H1 (cell line): ENCODE measurements around the gene DUOXA2. TPM values are rescaled to one million over a fixed set of nuclear protein-coding genes. Genes with fewer than 3 reads are reported as not detected.
A peak's percentile ranks its signal among the peaks of the same experiment; 100 is the strongest.

Experiments used
- CTCF ChIA-PET: fragments of 300-600 bp; sonication (Branson Sonifier 250); formaldehyde crosslinking; loops from one replicate; lab custom pipeline; 2021; ENCODE audit not compliant: partially characterized antibody; lab: Charles Lee
- POLR2A ChIA-PET: fragments of 300-600 bp; sonication (Branson Sonifier 250); formaldehyde crosslinking; loops from one replicate; lab custom pipeline; 2021; ENCODE audit warnings: inconsistent platforms; ENCODE audit not compliant: partially characterized antibody; lab: Charles Lee
- DNase-seq, 2 experiments: peaks; one replicate each; pipeline versions ENCODE4 v3.0.0 to v3.0.0-alpha.2; 2010 to 2022; ENCODE audit warnings: low spot score in 2 of 2, low read depth in 1 of 2, mixed read lengths in 1 of 2
- FAIRE-seq: peaks from 2 replicates; lab custom pipeline; 2011; peaks lifted over from hg19 to GRCh38; lab: Jason Lieb, UNC
- H2AFZ ChIP-seq: 2 replicates; pipeline ENCODE4 v1.8.1; 2012; ENCODE audit warnings: low read length, inconsistent platforms
- H2AK5ac ChIP-seq: 2 replicates; pipeline ENCODE4 v1.6.1; 2013; ENCODE audit warnings: low read depth, low read length
- H2BK120ac ChIP-seq: replicated peaks from 2 replicates; pipeline ENCODE3; 2013; ENCODE audit warnings: low read depth, low read length, inconsistent platforms
- H2BK12ac ChIP-seq: 2 replicates; pipeline ENCODE4 v1.6.1; 2013; ENCODE audit warnings: low read depth, low read length
- H2BK15ac ChIP-seq: 2 replicates; pipeline ENCODE4 v1.6.1; 2013; ENCODE audit warnings: low read length
- H2BK20ac ChIP-seq: 2 replicates; pipeline ENCODE4 v1.6.1; 2013; ENCODE audit warnings: low read length
- H2BK5ac ChIP-seq: 2 replicates; pipeline ENCODE4 v1.6.1; 2013; ENCODE audit warnings: low read depth, low read length
- H3K14ac ChIP-seq: 2 replicates; pipeline ENCODE4 v1.6.1; 2013; ENCODE audit warnings: inconsistent platforms; ENCODE audit not compliant: insufficient read length
- H3K18ac ChIP-seq: 2 replicates; pipeline ENCODE4 v1.6.1; 2013; ENCODE audit warnings: low read length; ENCODE audit errors: extremely low read depth
- H3K23ac ChIP-seq: 2 replicates; pipeline ENCODE4 v1.6.1; 2013; ENCODE audit warnings: inconsistent platforms; ENCODE audit not compliant: insufficient read length
- H3K23me2 ChIP-seq: 2 replicates; pipeline ENCODE4 v1.6.1; 2013; ENCODE audit warnings: low read depth, low read length
- H3K27ac ChIP-seq: 2 replicates; pipeline ENCODE4 v1.6.1; 2011; ENCODE audit warnings: low read depth, low read length, inconsistent platforms
- H3K27me3 ChIP-seq, 4 experiments: replicated peaks in 1 of 4; 1 replicate in 1 of 4; 2 replicates in 3 of 4; pipeline versions ENCODE4 v1.6.1 to v1.8.1; 2011 to 2013; ENCODE audit warnings: low read length in 3 of 4, mild to moderate bottlenecking in 3 of 4, inconsistent platforms in 2 of 4, mixed read lengths in 2 of 4, moderate library complexity in 1 of 4; ENCODE audit not compliant: control insufficient read depth in 3 of 4, insufficient read depth in 3 of 4; ENCODE audit errors: extremely low read depth in 1 of 4
- H3K36me3 ChIP-seq, 4 experiments: 2 replicates each; pipeline versions ENCODE4 v1.6.1 to v1.8.1; 2011 to 2013; ENCODE audit warnings: mild to moderate bottlenecking in 4 of 4, low read length in 3 of 4, moderate library complexity in 2 of 4, control low read depth in 1 of 4, inconsistent platforms in 1 of 4; ENCODE audit not compliant: insufficient read depth in 4 of 4, control insufficient read depth in 2 of 4
- H3K4ac ChIP-seq: replicated peaks from 2 replicates; pipeline ENCODE3; 2013; ENCODE audit warnings: low read length, low read depth, mixed read lengths, inconsistent platforms; ENCODE audit not compliant: insufficient read length
- H3K4me1 ChIP-seq, 4 experiments: replicated peaks in 1 of 4; 1 replicate in 1 of 4; 2 replicates in 3 of 4; pipeline versions ENCODE4 v1.6.1 to v1.8.1; 2011 to 2013; ENCODE audit warnings: low read length in 3 of 4, inconsistent platforms in 2 of 4, mixed read lengths in 1 of 4; ENCODE audit not compliant: insufficient read depth in 4 of 4, control insufficient read depth in 3 of 4
- H3K4me2 ChIP-seq, 2 experiments: 2 replicates each; pipeline versions ENCODE4 v1.6.1 to v1.8.1; 2011 to 2013; ENCODE audit warnings: low read depth in 2 of 2, low read length in 2 of 2, control low read depth in 1 of 2, inconsistent platforms in 1 of 2, mild to moderate bottlenecking in 1 of 2; ENCODE audit not compliant: insufficient read depth in 1 of 2
- H3K4me3 ChIP-seq, 4 experiments: fragments of 200-600, 300-600 bp in 1 of 4; sonication (generic), shearing (Covaris generic), sonication (Bioruptor Twin) in 1 of 4; 2 replicates each; pipeline versions ENCODE4 v1.5.1 to v1.8.1; 2011 to 2016; ENCODE audit warnings: low read length in 4 of 4, low read depth in 3 of 4, control low read depth in 2 of 4, inconsistent platforms in 2 of 4, mild to moderate bottlenecking in 2 of 4, mixed read lengths in 1 of 4, moderate library complexity in 1 of 4; ENCODE audit not compliant: insufficient read depth in 2 of 4; ENCODE audit errors: extremely low read depth in 1 of 4
- H3K56ac ChIP-seq: replicated peaks from 2 replicates; pipeline ENCODE3; 2013; ENCODE audit warnings: low read depth, mild to moderate bottlenecking, mixed read lengths, low read length, inconsistent platforms; ENCODE audit not compliant: insufficient read length
- H3K79me1 ChIP-seq: 2 replicates; pipeline ENCODE4 v1.6.1; 2013; ENCODE audit warnings: low read depth, low read length, control low read depth
- H3K79me2 ChIP-seq, 2 experiments: 2 replicates each; pipeline versions ENCODE4 v1.6.1 to v1.8.1; 2012 to 2013; ENCODE audit warnings: low read length in 2 of 2, mild to moderate bottlenecking in 2 of 2, inconsistent platforms in 1 of 2; ENCODE audit not compliant: insufficient read depth in 2 of 2, control insufficient read depth in 1 of 2
- H3K9ac ChIP-seq, 4 experiments: replicated peaks in 1 of 4; 1 replicate in 1 of 4; 2 replicates in 3 of 4; pipeline versions ENCODE4 v1.6.1 to v1.8.1; 2011 to 2013; ENCODE audit warnings: low read depth in 3 of 4, low read length in 3 of 4, control low read depth in 2 of 4, mild to moderate bottlenecking in 2 of 4, moderate library complexity in 2 of 4, inconsistent platforms in 1 of 4; ENCODE audit errors: extremely low read depth in 1 of 4
- H3K9me3 ChIP-seq, 2 experiments: 2 replicates each; pipeline versions ENCODE4 v1.6.1 to v1.8.1; 2012 to 2013; ENCODE audit warnings: mild to moderate bottlenecking in 2 of 2, moderate library complexity in 2 of 2, control low read depth in 1 of 2, inconsistent platforms in 1 of 2, low read depth in 1 of 2, low read length in 1 of 2, mixed read lengths in 1 of 2; ENCODE audit not compliant: insufficient read depth in 2 of 2
- H4K20me1 ChIP-seq, 2 experiments: replicated peaks in 1 of 2; 2 replicates each; pipeline versions ENCODE3 to v1.8.1; 2011 to 2013; ENCODE audit warnings: inconsistent platforms in 2 of 2, low read length in 2 of 2, mild to moderate bottlenecking in 1 of 2; ENCODE audit not compliant: insufficient read depth in 2 of 2, control insufficient read depth in 1 of 2
- H4K5ac ChIP-seq: 2 replicates; pipeline ENCODE4 v1.6.1; 2013; ENCODE audit warnings: low read length, low read depth, mixed read lengths, inconsistent platforms; ENCODE audit not compliant: insufficient read length
- H4K8ac ChIP-seq: 2 replicates; pipeline ENCODE4 v1.8.0; 2013; ENCODE audit warnings: mild to moderate bottlenecking, moderate library complexity, low read length, inconsistent platforms; ENCODE audit not compliant: insufficient read depth; ENCODE audit errors: extremely low read depth
- H4K91ac ChIP-seq: replicated peaks from 2 replicates; pipeline ENCODE3; 2013; ENCODE audit warnings: low read length, mixed read lengths, inconsistent platforms; ENCODE audit not compliant: insufficient read length
- ATF2 ChIP-seq: IDR thresholded peaks from 2 replicates; pipeline ENCODE4 v1.6.1; 2012; ENCODE audit warnings: low read length, inconsistent platforms
- CREB1 ChIP-seq: IDR thresholded peaks from 2 replicates; pipeline ENCODE4 v1.6.1; 2012; ENCODE audit warnings: inconsistent platforms
- E2F6 ChIP-seq: IDR thresholded peaks from 2 replicates; pipeline ENCODE4 v1.6.1; 2012; ENCODE audit warnings: inconsistent platforms
- FOSL1 ChIP-seq: IDR thresholded peaks from 2 replicates; pipeline ENCODE4 v1.6.1; 2011; ENCODE audit warnings: mild to moderate bottlenecking, low read depth, low read length, moderate library complexity; ENCODE audit not compliant: insufficient read depth
- JUN ChIP-seq: IDR thresholded peaks from 2 replicates; pipeline ENCODE4 v1.6.1; 2011; ENCODE audit warnings: low read depth, mild to moderate bottlenecking, improper control_type of control experiment, low read length
- KDM5A ChIP-seq: fragments of 200-600 bp; IDR thresholded peaks from 2 replicates; pipeline ENCODE4 v1.7.1; 2012; ENCODE audit warnings: mild to moderate bottlenecking, low read length, inconsistent platforms, mixed read lengths
- POLR2A ChIP-seq, 2 experiments: IDR thresholded peaks; 1 replicate in 1 of 2; 2 replicates in 1 of 2; pipeline ENCODE4 v1.6.1; 2011; ENCODE audit warnings: low read depth in 2 of 2, low read length in 2 of 2, mild to moderate bottlenecking in 2 of 2; ENCODE audit errors: control extremely low read depth in 1 of 2
- POU5F1 ChIP-seq: IDR thresholded peaks from 2 replicates; pipeline ENCODE4 v1.6.1; 2011; ENCODE audit warnings: low read depth, mild to moderate bottlenecking, low read length, moderate library complexity
- RAD21 ChIP-seq, 2 experiments: IDR thresholded peaks in 1 of 2; conservative IDR thresholded peaks in 1 of 2; 2 replicates each; pipeline ENCODE4 v1.6.1; 2011; ENCODE audit warnings: low read depth in 2 of 2, low read length in 2 of 2, improper control_type of control experiment in 1 of 2, inconsistent platforms in 1 of 2, mild to moderate bottlenecking in 1 of 2, moderate library complexity in 1 of 2
- SIN3A ChIP-seq, 2 experiments: IDR thresholded peaks in 1 of 2; conservative IDR thresholded peaks in 1 of 2; 2 replicates each; pipeline ENCODE4 v1.6.1; 2011 to 2012; ENCODE audit warnings: low read length in 2 of 2, improper control_type of control experiment in 1 of 2, low read depth in 1 of 2, mild to moderate bottlenecking in 1 of 2
- YY1 ChIP-seq: IDR thresholded peaks from 2 replicates; pipeline ENCODE4 v1.6.1; 2011; ENCODE audit warnings: low read depth, mild to moderate bottlenecking, low read length
- WGBS, 2 experiments: shearing (Covaris generic) in 1 of 2; methylation state at CpG; one replicate each; pipeline versions ENCODE4 v1.1.6 to v1.1.7; 2013 to 2015; ENCODE audit warnings: low lambda C conversion rate in 2 of 2, mixed read lengths in 2 of 2, inconsistent platforms in 1 of 2, low coverage in 1 of 2, missing lambda C conversion rate in 1 of 2; ENCODE audit not compliant: insufficient replicate concordance in 2 of 2, insufficient coverage in 1 of 2, insufficient read length in 1 of 2; ENCODE audit errors: extremely low coverage in 1 of 2, missing lambda C conversion rate in 1 of 2; 5-methylcytosine and 5-hydroxymethylcytosine counted together
- polyA plus RNA-seq, 7 experiments: library from polyadenylated mRNA; depleted of rRNA in 3 of 7; stranded (reverse) in 5 of 7; unstranded in 2 of 7; fragments of >200 nt in 5 of 7; fragments of 200-250 nt in 2 of 7; gene quantifications; 1 replicate in 5 of 7; 2 replicates in 1 of 7; 4 replicates in 1 of 7; pipeline versions ENCODE4 v1.2.1 to v1.2.3, GENCODE V29; 2011 to 2013; ENCODE audit warnings: missing spikeins in 2 of 7, mixed read lengths in 2 of 7
- total RNA-seq: library from RNA; stranded (reverse); fragmentation: NEBNext Ultra II Directional; extraction: Animal tissue kit (Norgen Biotek cat#: 25700); gene quantifications from 2 replicates; pipeline ENCODE4 v1.2.1, GENCODE V29; 2021

DUOXA2 gene
- total and polyA plus RNA-seq, 2 of the 8 experiments (the other 6 are each of a cell fraction or from before 2014, with no cell fraction given): 0.05 TPM; not detected in 1

GRCh38 chr15:45110256-45110820, 3.8 kb upstream of the DUOXA2 start:
- WGBS, 2 experiments: 55% methylated on average over 9 of the region's 11 CpGs; no CpG with 5 or more reads in 1 of the 2 experiments
- Histone ChIP-seq H3K14ac (no peak overlapping the region), H3K9me3 (no peaks in the 10 kb centered on the region; a peak in 1 of 4 replicates), H4K20me1 (peaks cover 17 to 31% of the 10 kb centered on the region in 2 experiments), H3K4me3 (no peak overlapping the region), H3K4me2 (no peak overlapping the region), H3K9ac (no peak overlapping the region), H3K23ac (no peak overlapping the region), H3K56ac (no peak overlapping the region), H4K8ac (no peak overlapping the region), H2BK120ac (no peak overlapping the region), H3K36me3 (peaks cover 0 to 3% (median 0%) of the 10 kb centered on the region in 4 experiments; a peak in 1 of 8 replicates), H4K91ac (no peak overlapping the region), H2BK5ac (no peak overlapping the region), H3K4me1 (peaks cover 0 to 23% (median 17%) of the 10 kb centered on the region in 4 experiments; a peak in 6 of 7 replicates), H3K23me2 (peaks cover 6% of the 10 kb centered on the region; the same call in 1 of the 2 replicates), H2AK5ac (no peak overlapping the region), H3K79me2 (no peaks in the 10 kb centered on the region), H4K5ac (no peak overlapping the region), H3K4ac (no peak overlapping the region), H2BK20ac (no peak overlapping the region), H2BK15ac (no peak overlapping the region), H2BK12ac (no peak overlapping the region), H3K79me1 (no peaks in the 10 kb centered on the region), H3K18ac (no peak overlapping the region), H3K27me3 (peaks cover 58 to 72% (median 63%) of the 10 kb centered on the region in 4 experiments), H2AFZ (no peak overlapping the region), H3K27ac (no peak overlapping the region)
- POLR2A ChIA-PET: no interaction called here
- CTCF ChIA-PET: interaction anchor here (0.7 to 3.3 kb wide), 10 partner anchors 8 to 53 kb away, joined by 3 to 22 read pairs (median 4); no protein-coding TSS in a partner anchor
- DNase-seq: no peak
- FAIRE-seq: peak; percentile 32
- TF ChIP-seq POLR2A (IDR thresholded peaks at IDR 0.05; ENCODE audit: control extremely low read depth in 1 of 2, low read depth in 2 of 2, low read length in 2 of 2): no peak
- TF ChIP-seq RAD21 (IDR thresholded peaks at IDR 0.05 in 1 of 2, conservative IDR thresholded peaks at IDR 0.05 in 1 of 2; ENCODE audit: low read depth in 2 of 2, low read length in 2 of 2): peak; percentile 24 to 38; a peak in 2 of 4 replicates
- no peak for TF ChIP-seq POU5F1
- no peak for TF ChIP-seq JUN
- no peak for TF ChIP-seq SIN3A (conservative IDR thresholded peaks at IDR 0.05 in 1 of 2, IDR thresholded peaks at IDR 0.05 in 1 of 2; ENCODE audit: low read depth in 1 of 2, low read length in 2 of 2)
- no peak for TF ChIP-seq ATF2
- TF ChIP-seq YY1: no peak
- TF ChIP-seq E2F6: no peak
- TF ChIP-seq KDM5A: no peak
- TF ChIP-seq CREB1: no peak
- no peak for TF ChIP-seq FOSL1
